MCF 10A (cell line): ENCODE data around the gene SHANK3. TPM values are rescaled to one million over a fixed set of nuclear protein-coding genes. Genes with fewer than 3 reads are reported as not detected.

ENCODE experiments used
- BruUV-seq: library from RNA; stranded (reverse); fragments of 400-500 nt; replicated peaks from 2 replicates; lab custom pipeline; 2021; lab: Mats Ljungman, UMichigan
- CTCF ChIA-PET: fragments of 300-600 bp; sonication (Branson Sonifier 250); formaldehyde crosslinking; extraction: SDS; loops from one replicate; lab custom pipeline; 2021; ENCODE audit warnings: antibody characterized with exemption, inconsistent platforms; lab: Yijun Ruan, JAX
- POLR2A ChIA-PET: fragments of 300-600, 350-650 bp; sonication (Branson Sonifier 250); formaldehyde crosslinking; extraction: SDS; loops from one replicate; lab custom pipeline; 2020; ENCODE audit warnings: antibody characterized with exemption, inconsistent platforms; lab: Yijun Ruan, JAX
- DNase-seq: peaks from one replicate; pipeline ENCODE4 v3.0.0-alpha.2; 2018; ENCODE audit not compliant: unreplicated experiment
- H3K27ac Mint-ChIP-seq: one replicate; pipeline ENCODE4 v1.8.0; 2022; ENCODE audit warnings: mild to moderate bottlenecking, low read depth, mixed read lengths; ENCODE audit not compliant: unreplicated experiment
- H3K27me3 Mint-ChIP-seq: one replicate; pipeline ENCODE4 v1.8.0; 2022; ENCODE audit warnings: mixed read lengths; ENCODE audit not compliant: insufficient read depth, unreplicated experiment
- H3K36me3 Mint-ChIP-seq: one replicate; pipeline ENCODE4 v1.8.0; 2022; ENCODE audit warnings: mild to moderate bottlenecking, moderate library complexity, mixed read lengths; ENCODE audit not compliant: insufficient read depth, unreplicated experiment
- H3K4me1 Mint-ChIP-seq: one replicate; pipeline ENCODE4 v1.8.0; 2022; ENCODE audit warnings: mixed read lengths; ENCODE audit not compliant: insufficient read depth, unreplicated experiment
- H3K4me3 Mint-ChIP-seq: one replicate; pipeline ENCODE4 v1.8.0; 2022; ENCODE audit warnings: mild to moderate bottlenecking, moderate library complexity, mixed read lengths; ENCODE audit not compliant: unreplicated experiment
- H3K9me3 Mint-ChIP-seq: one replicate; pipeline ENCODE4 v1.8.0; 2022; ENCODE audit warnings: mixed read lengths; ENCODE audit not compliant: unreplicated experiment
- CTCF ChIP-seq: fragments of 200-600 bp; IDR thresholded peaks from one replicate; pipeline ENCODE4 v1.8.0; 2022; ENCODE audit warnings: antibody characterized with exemption, mild to moderate bottlenecking; ENCODE audit not compliant: unreplicated experiment
- intact Hi-C: fragments of 100-400 bp; cut with micrococcal nuclease; formaldehyde crosslinking; loops from 2 replicates; pipeline ENCODE4 v1.14.1; 2022
- total RNA-seq: library from RNA; stranded (reverse); gene quantifications from 2 replicates; pipeline ENCODE4 v1.2.3, GENCODE V29; 2022

SHANK3 gene
- total RNA-seq, 1 experiment from 2014 or later, result 1.2 TPM

GRCh38 chr22:50721257-50721844 is 48.7 kb downstream of the SHANK3 start:
- CTCF ChIA-PET, result interaction anchor here (3.0 kb wide), 1 partner anchor 11 kb away, joined by 16 read pairs; no protein-coding TSS in a partner anchor
- Mint-ChIP-seq H3K9me3 (no peaks in the 10 kb centered on the region), H3K4me1 (no peaks in the 10 kb centered on the region), H3K27ac (no peak overlapping the region), H3K4me3 (no peak overlapping the region), H3K27me3 (no peaks in the 10 kb centered on the region), H3K36me3 (no peaks in the 10 kb centered on the region)
- POLR2A ChIA-PET, result interaction anchor here (0.6 kb wide), 1 partner anchor 14 kb away, joined by 3 read pairs; no protein-coding TSS in a partner anchor
- BruUV-seq, result no TSS peak
- no peak for TF ChIP-seq CTCF
- intact Hi-C loops, result no loop called here
- DNase-seq, result no peak

GRCh38 chr22:50722048-50722701 is 49.6 kb downstream of the SHANK3 start:
- H3K27me3 Mint-ChIP-seq, result no peaks in the 10 kb centered on the region

More at GRCh38 chr22:50722048-50722701, 49.6 kb downstream of the SHANK3 start:
- ChIA-PET POLR2A (no interaction called here), CTCF (interaction anchor here (3.0 kb wide), 1 partner anchor 10 kb away, joined by 16 read pairs; no protein-coding TSS in a partner anchor)
- H3K9me3 Mint-ChIP-seq, result no peaks in the 10 kb centered on the region
- intact Hi-C loops, result no loop called here
- DNase-seq, result no peak
- BruUV-seq, result no TSS peak
- TF ChIP-seq CTCF, result no peak
- H3K27ac Mint-ChIP-seq, result no peak overlapping the region
- no peak overlapping the region for H3K4me3 Mint-ChIP-seq
- no peaks in the 10 kb centered on the region for H3K4me1 Mint-ChIP-seq
- H3K36me3 Mint-ChIP-seq, result no peaks in the 10 kb centered on the region

Other genes with a start within 250 kb of the SHANK3 start
- 82.1 and 106 TPM in 2 replicates for gene SBF1, start 197.8 kb upstream of the SHANK3 start, total RNA-seq
- gene ADM2, start 191.3 kb upstream of the SHANK3 start, total RNA-seq, result 35.4 and 39.7 TPM in 2 replicates
- 0.63 and 1.6 TPM in 2 replicates for gene MIOX, start 186.0 kb upstream of the SHANK3 start, total RNA-seq
- 49.4 and 50.9 TPM in 2 replicates for gene LMF2, start 165.1 kb upstream of the SHANK3 start, total RNA-seq
- 31.6 and 39.8 TPM in 2 replicates for gene NCAPH2, start 164.6 kb upstream of the SHANK3 start, total RNA-seq
- gene SCO2, start 147.2 kb upstream of the SHANK3 start, total RNA-seq, result 2.4 and 5.4 TPM in 2 replicates
- gene TYMP, start 142.8 kb upstream of the SHANK3 start, total RNA-seq, result 41.0 and 54.4 TPM in 2 replicates
- gene KLHDC7B, start 126.9 kb upstream of the SHANK3 start, total RNA-seq, result 0.98 and 4.1 TPM in 2 replicates
- gene SYCE3, start 109.9 kb upstream of the SHANK3 start, total RNA-seq, result 0.82 and 1.2 TPM in 2 replicates
- 52.2 and 57.3 TPM in 2 replicates for gene CPT1B, start 94.4 kb upstream of the SHANK3 start, total RNA-seq
- 51.4 and 60.6 TPM in 2 replicates for gene CHKB, start 90.0 kb upstream of the SHANK3 start, total RNA-seq
- gene MAPK8IP2, start 72.0 kb upstream of the SHANK3 start, total RNA-seq, result 1.2 and 2.5 TPM in 2 replicates
- 21.3 and 22.0 TPM in 2 replicates for gene ARSA, start 44.7 kb upstream of the SHANK3 start, total RNA-seq
- gene ACR, start 65.4 kb downstream of the SHANK3 start, total RNA-seq, result not detected in 2 replicates
- 30.2 and 32.5 TPM in 2 replicates for gene RABL2B, start 110.8 kb downstream of the SHANK3 start, total RNA-seq